Astrocyte of the hippocampus (primary cell): ENCODE data around the gene ZNF444.
"Not testable (repeated sequence)": the region's sequence is repeated elsewhere in the genome, so short reads cannot be mapped to it uniquely, and the experiment has no call there.

Experiments used
- DNase-seq: peaks from one replicate; pipeline ENCODE4 v3.0.0; 2011; ENCODE audit warnings: low read depth, low spot score

The ZNF444 gene

GRCh38 chr19:56145698-56146097, 4.6 kb downstream of the ZNF444 start:
- no peak for DNase-seq

DNA sequence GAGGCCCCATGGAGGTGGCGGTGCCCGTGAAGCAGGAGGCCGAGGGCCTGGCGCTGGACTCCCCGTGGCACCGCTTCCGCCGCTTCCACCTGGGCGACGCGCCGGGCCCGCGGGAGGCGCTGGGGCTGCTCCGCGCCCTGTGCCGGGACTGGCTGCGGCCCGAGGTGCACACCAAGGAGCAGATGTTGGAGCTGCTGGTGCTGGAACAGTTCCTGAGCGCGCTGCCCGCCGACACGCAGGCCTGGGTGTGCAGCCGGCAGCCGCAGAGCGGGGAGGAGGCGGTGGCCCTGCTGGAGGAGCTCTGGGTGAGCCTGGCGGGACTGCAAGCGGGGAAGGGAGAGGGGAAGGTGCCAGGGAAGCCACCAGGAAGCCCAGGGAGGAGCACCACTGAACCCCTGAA, 5.8 kb downstream of the ZNF444 start:
- no peak for DNase-seq

- no peak for DNase-seq
Measured at GRCh38 chr19:56147307-56147706, 6.2 kb downstream of the ZNF444 start.

- DNase-seq: no peak
Measured at GRCh38 chr19:56148096-56148495, 7.0 kb downstream of the ZNF444 start.

DNA sequence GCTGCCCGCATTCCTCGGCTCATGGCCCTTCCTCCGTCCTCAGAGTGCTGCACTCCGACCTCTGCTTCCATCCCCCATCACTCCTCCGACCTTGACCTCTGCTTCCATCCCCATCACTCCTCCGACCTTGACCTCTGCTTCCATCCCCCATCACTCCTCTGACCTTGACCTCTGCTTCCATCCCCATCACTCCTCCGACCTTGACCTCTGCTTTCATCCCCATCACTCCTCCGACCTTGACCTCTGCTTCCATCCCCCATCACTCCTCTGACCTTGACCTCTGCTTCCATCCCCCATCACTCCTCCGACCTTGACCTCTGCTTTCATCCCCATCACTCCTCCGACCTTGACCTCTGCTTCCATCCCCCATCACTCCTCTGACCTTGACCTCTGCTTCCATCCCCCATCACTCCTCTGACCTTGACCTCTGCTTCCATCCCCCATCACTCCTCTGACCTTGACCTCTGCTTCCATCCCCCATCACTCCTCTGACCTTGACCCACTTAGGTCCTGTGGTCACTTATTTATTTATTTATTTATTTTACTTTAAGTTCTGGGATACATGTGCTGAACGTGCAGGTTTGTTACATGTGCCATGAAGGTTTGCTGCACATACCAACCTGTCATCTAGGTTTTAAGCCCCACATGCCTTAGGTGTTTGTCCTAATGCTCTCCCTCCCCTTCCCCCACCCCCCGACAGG, 8.0 kb downstream of the ZNF444 start:
- not testable (repeated sequence) for DNase-seq

DNA sequence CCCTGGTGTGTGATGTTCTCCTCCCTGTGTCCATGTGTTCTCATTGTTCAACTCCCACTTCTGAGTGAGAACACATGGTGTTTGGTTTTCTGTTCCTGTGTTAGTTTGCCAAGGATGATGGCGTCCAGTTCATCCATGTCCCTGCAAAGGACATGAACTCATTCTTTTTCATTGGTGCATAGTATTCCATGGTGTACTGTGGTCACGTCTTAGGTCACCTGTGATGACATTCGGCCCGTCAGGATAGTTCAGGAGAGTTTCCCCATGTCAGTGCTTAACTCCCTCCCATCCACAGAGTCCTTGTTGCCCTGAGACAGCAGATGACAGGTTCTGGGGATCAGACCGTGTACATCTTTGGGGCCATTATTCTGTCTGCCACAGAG, 8.6 kb downstream of the ZNF444 start:
- no peak for DNase-seq

DNA sequence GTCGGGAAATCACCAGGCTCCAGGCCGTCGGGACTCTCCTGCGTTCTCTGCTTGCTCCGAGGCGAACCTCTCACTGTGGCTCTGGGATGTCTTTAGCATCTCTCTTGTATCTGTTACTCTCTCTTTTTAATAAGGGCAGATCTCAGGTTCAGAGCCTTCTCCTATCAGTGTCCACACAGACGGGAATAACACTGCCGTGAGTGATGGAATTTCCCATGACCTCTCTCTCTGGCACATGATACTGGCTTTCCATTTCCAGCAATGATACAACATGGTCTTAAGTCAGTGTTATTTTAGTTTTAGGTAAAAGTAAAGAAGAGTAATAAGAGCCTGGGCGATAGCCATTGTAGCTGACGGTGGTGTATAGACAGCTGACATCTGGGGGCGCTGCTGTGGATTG, 9.3 kb downstream of the ZNF444 start:
- no peak for DNase-seq

DNA sequence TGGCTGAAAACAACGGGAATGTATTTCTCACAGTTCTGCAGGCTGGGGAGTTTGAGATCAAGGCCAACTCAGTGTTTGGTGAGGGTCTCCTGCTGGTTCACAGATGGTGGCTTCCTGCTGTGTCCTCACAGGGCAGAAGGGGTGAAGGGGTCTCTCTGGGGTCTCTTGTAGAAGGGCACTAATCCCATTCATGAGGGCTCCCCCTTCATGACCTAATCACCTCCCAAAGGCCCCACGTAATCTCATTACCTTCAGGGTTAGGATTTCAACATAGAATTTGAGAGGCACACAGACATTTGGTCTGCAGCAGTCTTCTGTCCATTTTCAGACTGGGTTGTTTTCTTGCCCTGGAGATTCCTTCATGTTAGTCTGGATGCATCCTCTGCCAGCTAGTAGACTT, 11.6 kb downstream of the ZNF444 start:
- no peak for DNase-seq

DNA sequence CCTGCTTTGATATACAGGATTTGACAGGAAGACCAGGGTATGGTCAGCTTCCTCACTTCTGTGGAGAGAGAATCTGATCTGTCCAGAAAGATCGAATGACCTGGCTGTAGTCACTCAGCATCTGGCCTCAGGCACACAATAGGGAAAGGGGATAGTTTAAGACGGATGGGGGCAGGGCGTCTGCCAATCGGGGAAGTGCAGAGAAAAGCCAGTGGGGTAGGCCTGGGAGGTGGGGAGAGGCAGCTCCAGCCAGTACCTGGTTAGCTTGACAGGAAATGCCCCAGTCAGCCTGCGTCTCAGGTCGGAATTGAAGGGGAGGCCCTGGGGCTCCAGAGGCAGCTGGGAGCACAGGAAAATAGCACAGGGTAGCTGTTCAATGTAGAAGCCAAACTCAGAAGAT, 12.4 kb downstream of the ZNF444 start:
- no peak for DNase-seq

GRCh38 chr19:56155124-56155687, 14.1 kb downstream of the ZNF444 start:
- DNase-seq: no peak

- DNase-seq: no peak
Measured at GRCh38 chr19:56156768-56157167, 15.7 kb downstream of the ZNF444 start.

GRCh38 chr19:56158170-56158757, 17.2 kb downstream of the ZNF444 start:
- DNase-seq: no peak

DNA sequence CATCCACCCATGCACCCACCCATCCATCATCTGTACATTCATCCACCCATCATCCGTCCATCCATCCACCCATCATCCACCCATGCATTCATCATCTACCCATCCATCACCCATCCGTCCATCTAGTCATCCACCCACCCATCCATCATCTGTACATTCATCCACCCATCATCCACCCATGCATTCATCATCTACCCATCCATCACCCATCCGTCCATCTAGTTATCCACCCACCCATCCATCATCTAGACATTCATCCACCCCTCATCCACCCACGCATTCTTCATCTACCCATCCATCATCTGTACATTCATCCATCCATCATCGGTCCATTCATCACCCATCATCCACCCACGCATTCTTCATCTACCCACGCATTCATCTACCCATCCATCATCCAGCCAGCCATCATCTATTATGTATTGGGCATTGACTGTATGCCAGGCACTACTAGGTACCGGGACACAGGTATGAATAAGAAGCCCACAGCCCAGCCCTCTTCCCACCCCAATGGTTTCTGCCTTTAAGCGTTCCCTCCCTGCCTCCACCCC, 18.0 kb downstream of the ZNF444 start:
- DNase-seq: no peak

- no peak for DNase-seq
Measured at GRCh38 chr19:56159622-56160271, 18.7 kb downstream of the ZNF444 start.

- no peak for DNase-seq
Measured at GRCh38 chr19:56161534-56161933, 20.4 kb downstream of the ZNF444 start.

DNA sequence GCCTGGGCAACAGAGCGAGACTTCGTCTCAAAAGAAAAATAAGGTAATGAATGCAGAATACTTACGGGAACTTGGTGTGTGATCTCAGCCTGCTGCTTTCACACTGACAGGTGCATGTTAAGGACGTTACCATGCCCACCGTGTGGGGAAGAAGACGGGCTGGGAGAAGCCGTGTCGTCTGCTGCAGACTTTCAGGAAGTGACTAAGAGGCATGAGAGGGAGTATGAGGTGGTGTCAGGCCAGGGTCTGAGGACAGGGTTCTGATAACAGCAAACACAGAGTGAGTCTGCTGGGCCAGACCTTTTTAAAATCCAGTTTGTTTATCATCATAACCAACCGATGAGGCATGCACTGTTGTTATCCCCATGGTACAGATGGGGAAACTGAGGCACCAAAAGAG, 21.2 kb downstream of the ZNF444 start:
- DNase-seq: no peak

GRCh38 chr19:56163097-56163496, 22.0 kb downstream of the ZNF444 start:
- no peak for DNase-seq

- peak; percentile 29 for DNase-seq
Measured at GRCh38 chr19:56167064-56167578, 26.0 kb downstream of the ZNF444 start.

DNA sequence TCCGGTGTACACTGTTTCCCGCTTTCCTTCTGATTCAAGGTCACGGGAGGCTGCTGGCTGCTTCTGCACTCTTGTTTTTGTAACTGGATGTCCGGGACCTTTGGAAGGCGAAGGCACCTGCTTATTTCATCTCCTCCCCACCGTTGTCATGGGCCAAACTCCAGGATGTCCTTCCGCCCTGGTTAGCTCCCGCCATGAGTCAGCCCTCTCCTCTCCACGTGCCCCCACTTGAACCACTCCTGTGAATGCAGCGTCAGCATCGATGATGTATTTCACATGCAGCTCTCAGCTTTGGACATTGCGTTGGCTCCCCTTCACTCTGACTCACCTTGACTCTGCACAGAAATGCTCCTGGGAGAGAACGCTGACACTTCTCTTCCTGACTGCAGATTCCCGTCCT, 29.2 kb downstream of the ZNF444 start:
- peak; percentile 67 for DNase-seq

GRCh38 chr19:56174086-56174485, 33.0 kb downstream of the ZNF444 start:
- DNase-seq: no peak

DNA sequence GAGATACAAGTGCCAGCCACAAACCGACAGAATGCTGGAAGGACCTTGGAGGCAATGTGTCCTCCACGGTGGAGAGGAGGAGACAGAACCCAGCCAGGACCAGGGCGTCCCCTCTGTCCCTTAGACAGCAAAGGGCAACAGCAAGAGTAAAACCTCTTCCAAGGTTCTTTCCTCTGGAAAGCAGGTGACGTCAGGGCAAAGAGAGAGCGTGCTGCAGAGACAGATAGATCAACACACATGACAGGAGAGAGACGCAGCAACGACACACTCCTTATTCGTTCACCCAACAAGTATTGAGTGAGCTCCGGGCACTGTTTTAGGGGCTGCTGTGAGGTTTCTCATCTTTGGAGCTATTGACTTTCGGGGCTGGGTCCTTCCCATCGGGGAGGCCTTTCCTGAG, 33.5 kb downstream of the ZNF444 start:
- DNase-seq: no peak

DNA sequence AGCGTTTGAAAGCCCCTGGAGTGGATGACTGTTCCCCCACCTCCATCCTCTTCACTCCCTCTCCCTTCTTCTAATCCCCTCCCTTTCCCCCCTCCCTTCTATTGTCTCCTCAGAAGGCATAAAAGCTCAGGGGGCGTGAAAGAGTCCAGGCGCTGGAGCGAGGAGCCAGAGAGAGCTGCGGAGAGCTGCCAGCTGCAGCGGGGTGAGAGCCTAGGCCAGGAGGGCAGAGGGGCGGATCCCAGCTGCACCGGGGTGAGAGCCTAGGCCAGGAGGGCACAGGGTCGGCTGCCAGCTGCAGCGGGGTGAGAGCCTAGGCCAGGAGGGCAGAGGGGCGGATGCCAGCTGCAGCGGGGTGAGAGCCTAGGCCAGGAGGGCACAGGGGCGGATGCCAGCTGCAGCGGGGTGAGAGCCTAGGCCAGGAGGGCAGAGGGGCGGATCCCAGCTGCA, 34.8 kb downstream of the ZNF444 start, which contains the start of gene GALP:
GALP (plus strand) TSS at position 148 of the 447 bp plus-strand sequence. CDS start 1,101 bp downstream, outside the sequence.
- not testable (repeated sequence) for DNase-seq
